ENCODE measurements around the gene VEZT. TPM values are rescaled to one million over a fixed set of nuclear protein-coding genes. Genes with fewer than 3 reads are reported as not detected.

The VEZT gene
- total RNA-seq, 1 experiment from 2014 or later = 46.4 TPM

DNA sequence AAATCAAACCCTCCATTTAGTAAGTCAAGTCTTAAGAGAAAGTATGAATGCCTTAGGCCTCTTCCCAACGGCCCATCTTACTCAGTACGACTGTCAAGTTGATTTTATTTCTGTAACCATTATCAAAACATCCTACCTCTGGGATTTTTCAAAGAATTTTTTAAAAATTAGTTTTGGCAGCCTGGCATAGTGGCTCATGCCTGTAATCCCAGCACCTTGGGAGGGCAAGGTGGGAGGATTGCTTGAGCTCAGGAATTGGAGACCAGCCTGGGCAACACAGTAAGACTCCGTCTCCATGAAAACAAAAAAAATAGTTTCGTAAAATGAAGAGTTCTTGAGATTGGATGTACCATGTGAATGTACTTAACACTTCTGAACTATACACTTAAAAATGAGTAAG, 4.5 kb upstream of the VEZT start:
- H4K20me1 ChIP-seq (ENCODE audit: insufficient read depth) = no peaks in the 10 kb centered on the region
- H3K79me2 ChIP-seq (ENCODE audit: insufficient read depth, low read length) = peaks cover 66% of the 10 kb centered on the region
- ChIA-PET POLR2A (interaction anchor here (1.9 kb wide), 1 partner anchor 9 kb away, joined by 4 read pairs; no protein-coding TSS in a partner anchor), RAD21 (ENCODE audit: low non-redundant PET in 1 of 2, low total read pairs in 2 of 2, uncharacterized antibody in 2 of 2, unreplicated experiment in 2 of 2) (no interaction called here), CTCF (no interaction called here)
- peaks cover 3 to 19% of the 10 kb centered on the region in 2 experiments; a peak in 2 of 4 replicates for H3K4me1 ChIP-seq (ENCODE audit: control insufficient read depth in 1 of 2, insufficient read depth in 2 of 2, low read length in 2 of 2)
- H2AFZ ChIP-seq (ENCODE audit: low read depth, low read length, poor library complexity, severe bottlenecking) = no peak overlapping the region
- H3K4me3 ChIP-seq (replicated peaks in 1 of 2; ENCODE audit: low read depth in 1 of 2, low read length in 2 of 2) = no peak overlapping the region
- H3K27me3 ChIP-seq (ENCODE audit: insufficient read depth, low read length) = no peaks in the 10 kb centered on the region
- no peak for DNase-seq (ENCODE audit: low read depth, low spot score)
- intact Hi-C loops (cut with micrococcal nuclease) = no loop called here
- no peak overlapping the region for H3K4me2 ChIP-seq (ENCODE audit: low read length)
- H3K27ac ChIP-seq (ENCODE audit: low read depth, low read length) = no peak overlapping the region
- H3K36me3 ChIP-seq (ENCODE audit: control insufficient read depth in 1 of 2, insufficient read depth in 2 of 2, low read length in 2 of 2) = no peaks in the 10 kb centered on the region
- TF ChIP-seq EGR1 (IDR thresholded peaks at IDR 0.05; ENCODE audit: low read depth) (no peak), FOSL1 (IDR thresholded peaks at IDR 0.05; ENCODE audit: low read depth) (no peak), EZH2 (IDR thresholded peaks at IDR 0.05) (no peak), SRF (IDR thresholded peaks at IDR 0.05; ENCODE audit: low read depth) (no peak), CEBPB (IDR thresholded peaks at IDR 0.05; ENCODE audit: low read depth) (no peak), ZFX (IDR thresholded peaks at IDR 0.05) (no peak), RAD21 (IDR thresholded peaks at IDR 0.05; ENCODE audit: low read depth) (no peak), SP1 (IDR thresholded peaks at IDR 0.05; ENCODE audit: low read depth) (no peak), CBX3 (IDR thresholded peaks at IDR 0.05; ENCODE audit: low read depth) (no peak)
- TF ChIP-seq, protein P1, sequence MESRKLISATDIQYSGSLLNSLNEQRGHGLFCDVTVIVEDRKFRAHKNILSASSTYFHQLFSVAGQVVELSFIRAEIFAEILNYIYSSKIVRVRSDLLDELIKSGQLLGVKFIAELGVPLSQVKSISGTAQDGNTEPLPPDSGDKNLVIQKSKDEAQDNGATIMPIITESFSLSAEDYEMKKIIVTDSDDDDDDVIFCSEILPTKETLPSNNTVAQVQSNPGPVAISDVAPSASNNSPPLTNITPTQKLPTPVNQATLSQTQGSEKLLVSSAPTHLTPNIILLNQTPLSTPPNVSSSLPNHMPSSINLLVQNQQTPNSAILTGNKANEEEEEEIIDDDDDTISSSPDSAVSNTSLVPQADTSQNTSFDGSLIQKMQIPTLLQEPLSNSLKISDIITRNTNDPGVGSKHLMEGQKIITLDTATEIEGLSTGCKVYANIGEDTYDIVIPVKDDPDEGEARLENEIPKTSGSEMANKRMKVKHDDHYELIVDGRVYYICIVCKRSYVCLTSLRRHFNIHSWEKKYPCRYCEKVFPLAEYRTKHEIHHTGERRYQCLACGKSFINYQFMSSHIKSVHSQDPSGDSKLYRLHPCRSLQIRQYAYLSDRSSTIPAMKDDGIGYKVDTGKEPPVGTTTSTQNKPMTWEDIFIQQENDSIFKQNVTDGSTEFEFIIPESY (IDR thresholded peaks at IDR 0.05; ENCODE audit: extremely low read depth, insufficient replicate concordance, low read length) = no peak
- TF ChIP-seq, protein P2, sequence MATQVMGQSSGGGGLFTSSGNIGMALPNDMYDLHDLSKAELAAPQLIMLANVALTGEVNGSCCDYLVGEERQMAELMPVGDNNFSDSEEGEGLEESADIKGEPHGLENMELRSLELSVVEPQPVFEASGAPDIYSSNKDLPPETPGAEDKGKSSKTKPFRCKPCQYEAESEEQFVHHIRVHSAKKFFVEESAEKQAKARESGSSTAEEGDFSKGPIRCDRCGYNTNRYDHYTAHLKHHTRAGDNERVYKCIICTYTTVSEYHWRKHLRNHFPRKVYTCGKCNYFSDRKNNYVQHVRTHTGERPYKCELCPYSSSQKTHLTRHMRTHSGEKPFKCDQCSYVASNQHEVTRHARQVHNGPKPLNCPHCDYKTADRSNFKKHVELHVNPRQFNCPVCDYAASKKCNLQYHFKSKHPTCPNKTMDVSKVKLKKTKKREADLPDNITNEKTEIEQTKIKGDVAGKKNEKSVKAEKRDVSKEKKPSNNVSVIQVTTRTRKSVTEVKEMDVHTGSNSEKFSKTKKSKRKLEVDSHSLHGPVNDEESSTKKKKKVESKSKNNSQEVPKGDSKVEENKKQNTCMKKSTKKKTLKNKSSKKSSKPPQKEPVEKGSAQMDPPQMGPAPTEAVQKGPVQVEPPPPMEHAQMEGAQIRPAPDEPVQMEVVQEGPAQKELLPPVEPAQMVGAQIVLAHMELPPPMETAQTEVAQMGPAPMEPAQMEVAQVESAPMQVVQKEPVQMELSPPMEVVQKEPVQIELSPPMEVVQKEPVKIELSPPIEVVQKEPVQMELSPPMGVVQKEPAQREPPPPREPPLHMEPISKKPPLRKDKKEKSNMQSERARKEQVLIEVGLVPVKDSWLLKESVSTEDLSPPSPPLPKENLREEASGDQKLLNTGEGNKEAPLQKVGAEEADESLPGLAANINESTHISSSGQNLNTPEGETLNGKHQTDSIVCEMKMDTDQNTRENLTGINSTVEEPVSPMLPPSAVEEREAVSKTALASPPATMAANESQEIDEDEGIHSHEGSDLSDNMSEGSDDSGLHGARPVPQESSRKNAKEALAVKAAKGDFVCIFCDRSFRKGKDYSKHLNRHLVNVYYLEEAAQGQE (IDR thresholded peaks at IDR 0.05; ENCODE audit: low read depth) = no peak
- TF ChIP-seq, protein P3, sequence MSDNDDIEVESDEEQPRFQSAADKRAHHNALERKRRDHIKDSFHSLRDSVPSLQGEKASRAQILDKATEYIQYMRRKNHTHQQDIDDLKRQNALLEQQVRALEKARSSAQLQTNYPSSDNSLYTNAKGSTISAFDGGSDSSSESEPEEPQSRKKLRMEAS (IDR thresholded peaks at IDR 0.05) = no peak
- TF ChIP-seq, protein P4, sequence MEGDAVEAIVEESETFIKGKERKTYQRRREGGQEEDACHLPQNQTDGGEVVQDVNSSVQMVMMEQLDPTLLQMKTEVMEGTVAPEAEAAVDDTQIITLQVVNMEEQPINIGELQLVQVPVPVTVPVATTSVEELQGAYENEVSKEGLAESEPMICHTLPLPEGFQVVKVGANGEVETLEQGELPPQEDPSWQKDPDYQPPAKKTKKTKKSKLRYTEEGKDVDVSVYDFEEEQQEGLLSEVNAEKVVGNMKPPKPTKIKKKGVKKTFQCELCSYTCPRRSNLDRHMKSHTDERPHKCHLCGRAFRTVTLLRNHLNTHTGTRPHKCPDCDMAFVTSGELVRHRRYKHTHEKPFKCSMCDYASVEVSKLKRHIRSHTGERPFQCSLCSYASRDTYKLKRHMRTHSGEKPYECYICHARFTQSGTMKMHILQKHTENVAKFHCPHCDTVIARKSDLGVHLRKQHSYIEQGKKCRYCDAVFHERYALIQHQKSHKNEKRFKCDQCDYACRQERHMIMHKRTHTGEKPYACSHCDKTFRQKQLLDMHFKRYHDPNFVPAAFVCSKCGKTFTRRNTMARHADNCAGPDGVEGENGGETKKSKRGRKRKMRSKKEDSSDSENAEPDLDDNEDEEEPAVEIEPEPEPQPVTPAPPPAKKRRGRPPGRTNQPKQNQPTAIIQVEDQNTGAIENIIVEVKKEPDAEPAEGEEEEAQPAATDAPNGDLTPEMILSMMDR (IDR thresholded peaks at IDR 0.05 in 2 of 3, conservative IDR thresholded peaks at IDR 0.05 in 1 of 3; ENCODE audit: borderline replicate concordance in 1 of 3, insufficient read depth in 1 of 3, low read depth in 2 of 3, low read length in 2 of 3) = no peak
- BruUV-seq (replicated peaks) = no TSS peak
- no peak for ATAC-seq
- no peak overlapping the region for H3K9ac ChIP-seq (ENCODE audit: low read length)
- no peaks in the 10 kb centered on the region for H3K9me2 ChIP-seq (ENCODE audit: insufficient read depth)
- no peaks in the 10 kb centered on the region for H3K9me3 ChIP-seq (ENCODE audit: control insufficient read depth in 1 of 2, insufficient read depth in 1 of 2, low read depth in 1 of 2, low read length in 2 of 2)

All from HCT116 (cell line).